ENCODE measurements around the gene RGS12. TPM values are rescaled to one million over a fixed set of nuclear protein-coding genes. Genes with fewer than 3 reads are reported as not detected.

The RGS12 gene
- total and polyA plus RNA-seq, 2 of the 8 experiments (the other 6 are each of a cell fraction or from before 2014, with no cell fraction given), result 6.0 to 16.4 TPM

GRCh38 chr4:3295837-3296624 lies 3.2 kb downstream of the RGS12 start:
- no peak overlapping the region for H3K4me2 ChIP-seq (ENCODE audit: insufficient read depth in 1 of 2, low read depth in 2 of 2, low read length in 2 of 2)
- TF ChIP-seq KDM1A (IDR thresholded peaks at IDR 0.05; ENCODE audit: borderline replicate concordance, low read length) (0 out of 2 replicates have a peak, but pooled peaks have one; percentile 10), E2F6 (IDR thresholded peaks at IDR 0.05) (no peak)
- H4K91ac ChIP-seq (replicated peaks; ENCODE audit: insufficient read length, low read length), result no peak overlapping the region

More at GRCh38 chr4:3295837-3296624, 3.2 kb downstream of the RGS12 start:
- WGBS, 2 experiments (ENCODE audit: extremely low coverage in 1 of 2, insufficient coverage in 1 of 2, insufficient read length in 1 of 2, insufficient replicate concordance in 2 of 2, low coverage in 1 of 2, low lambda C conversion rate in 2 of 2, missing lambda C conversion rate in 1 of 2), result 90% methylated on average over 12 of the region's 12 CpGs; no CpG with 5 or more reads in 1 of the 2 experiments
- Histone ChIP-seq H3K23ac (ENCODE audit: insufficient read length) (no peak overlapping the region), H2BK120ac (replicated peaks; ENCODE audit: low read depth, low read length) (no peak overlapping the region), H3K4me3 (ENCODE audit: extremely low read depth in 1 of 4, insufficient read depth in 2 of 4, low read depth in 3 of 4, low read length in 4 of 4) (no peak overlapping the region), H3K4me1 (replicated peaks in 1 of 4; ENCODE audit: control insufficient read depth in 3 of 4, insufficient read depth in 4 of 4, low read length in 3 of 4) (peaks cover 0 to 19% (median 11%) of the 10 kb centered on the region in 4 experiments; a peak in 5 of 7 replicates), H2AFZ (ENCODE audit: low read length) (no peak overlapping the region), H2BK5ac (ENCODE audit: low read depth, low read length) (no peak overlapping the region), H4K8ac (ENCODE audit: extremely low read depth, insufficient read depth, low read length) (no peak overlapping the region), H4K20me1 (replicated peaks in 1 of 2; ENCODE audit: control insufficient read depth in 1 of 2, insufficient read depth in 2 of 2, low read length in 2 of 2) (peaks cover 4 to 16% of the 10 kb centered on the region in 2 experiments), H3K79me1 (ENCODE audit: low read depth, low read length) (peaks cover 2% of the 10 kb centered on the region), H3K23me2 (ENCODE audit: low read depth, low read length) (peaks cover 15% of the 10 kb centered on the region; the same call in 1 of the 2 replicates), H3K27me3 (replicated peaks in 1 of 4; ENCODE audit: control insufficient read depth in 3 of 4, extremely low read depth in 1 of 4, insufficient read depth in 3 of 4, low read length in 3 of 4) (peaks cover 0 to 5% (median 0%) of the 10 kb centered on the region in 4 experiments; a peak in 3 of 7 replicates), H2BK20ac (ENCODE audit: low read length) (no peak overlapping the region), H3K4ac (replicated peaks; ENCODE audit: insufficient read length, low read depth, low read length) (no peak overlapping the region), H2AK5ac (ENCODE audit: low read depth, low read length) (no peak overlapping the region), H3K18ac (ENCODE audit: extremely low read depth, low read length) (no peak overlapping the region), H2BK15ac (ENCODE audit: low read length) (no peak overlapping the region), H3K14ac (ENCODE audit: insufficient read length) (no peak overlapping the region), H3K56ac (replicated peaks; ENCODE audit: insufficient read length, low read depth, low read length) (no peak overlapping the region), H2BK12ac (ENCODE audit: low read depth, low read length) (no peak overlapping the region), H3K79me2 (ENCODE audit: control insufficient read depth in 1 of 2, insufficient read depth in 2 of 2, low read length in 2 of 2) (no peaks in the 10 kb centered on the region; a peak in 2 of 4 replicates), H3K36me3 (ENCODE audit: control insufficient read depth in 2 of 4, insufficient read depth in 4 of 4, low read length in 3 of 4) (no peaks in the 10 kb centered on the region), H3K27ac (ENCODE audit: low read depth, low read length) (no peak overlapping the region), H4K5ac (ENCODE audit: insufficient read length, low read depth, low read length) (no peak overlapping the region), H3K9ac (replicated peaks in 1 of 4; ENCODE audit: extremely low read depth in 1 of 4, low read depth in 3 of 4, low read length in 3 of 4) (no peak overlapping the region), H3K9me3 (ENCODE audit: insufficient read depth in 2 of 2, low read depth in 1 of 2, low read length in 1 of 2) (no peaks in the 10 kb centered on the region)
- DNase-seq (ENCODE audit: low read depth in 1 of 2, low spot score in 2 of 2), result peak in 1 of 2 experiments; percentile 20
- FAIRE-seq, result no peak
- ChIA-PET CTCF (ENCODE audit: partially characterized antibody) (interaction anchor here (0.6 to 1.9 kb wide), 3 partner anchors 23 to 184 kb away, joined by 3 to 9 read pairs (median 3); no protein-coding TSS in a partner anchor), POLR2A (ENCODE audit: partially characterized antibody) (interaction anchor here (1.4 to 3.2 kb wide), 2 partner anchors 8 to 28 kb away, joined by 3 to 16 read pairs; no protein-coding TSS in a partner anchor)

Measured in H1 (cell line).